Measurements from ENCODE around the gene MMP11. TPM values are rescaled to one million over a fixed set of nuclear protein-coding genes. Genes with fewer than 3 reads are reported as not detected.

Gene MMP11
- total RNA-seq, 1 donor from 2014 or later, result 5.3 TPM

- DNase-seq (ENCODE audit: low read depth in 2 of 2), result no peak
These were observed 57.3 kb downstream of the MMP11 start for GRCh38 chr22:23829845-23830372.

GRCh38 chr22:23831261-23831660 is 58.6 kb downstream of the MMP11 start:
- DNase-seq (ENCODE audit: low read depth in 2 of 2), result no peak

DNA sequence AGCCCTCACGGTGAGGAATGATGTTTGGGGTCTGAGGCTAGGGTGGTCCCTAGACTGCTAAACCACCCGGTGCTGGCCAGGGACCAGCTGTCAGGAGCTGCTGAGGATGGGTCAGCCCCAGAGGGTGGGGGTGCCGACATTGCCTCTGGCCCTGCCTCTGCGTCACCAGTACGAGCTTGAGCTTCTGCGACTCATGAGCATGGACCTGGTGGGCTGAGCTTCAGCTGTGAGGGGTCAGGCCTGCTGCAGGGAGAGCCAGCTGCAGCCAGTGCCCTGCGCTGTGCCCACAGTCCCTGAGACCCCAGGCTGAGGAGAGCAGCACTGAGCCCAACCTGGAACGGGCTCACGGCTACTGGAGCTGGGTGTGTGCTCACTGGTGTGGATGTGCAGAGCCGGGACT is 59.1 kb downstream of the MMP11 start:
- no peak for DNase-seq (ENCODE audit: low read depth in 2 of 2)

DNA sequence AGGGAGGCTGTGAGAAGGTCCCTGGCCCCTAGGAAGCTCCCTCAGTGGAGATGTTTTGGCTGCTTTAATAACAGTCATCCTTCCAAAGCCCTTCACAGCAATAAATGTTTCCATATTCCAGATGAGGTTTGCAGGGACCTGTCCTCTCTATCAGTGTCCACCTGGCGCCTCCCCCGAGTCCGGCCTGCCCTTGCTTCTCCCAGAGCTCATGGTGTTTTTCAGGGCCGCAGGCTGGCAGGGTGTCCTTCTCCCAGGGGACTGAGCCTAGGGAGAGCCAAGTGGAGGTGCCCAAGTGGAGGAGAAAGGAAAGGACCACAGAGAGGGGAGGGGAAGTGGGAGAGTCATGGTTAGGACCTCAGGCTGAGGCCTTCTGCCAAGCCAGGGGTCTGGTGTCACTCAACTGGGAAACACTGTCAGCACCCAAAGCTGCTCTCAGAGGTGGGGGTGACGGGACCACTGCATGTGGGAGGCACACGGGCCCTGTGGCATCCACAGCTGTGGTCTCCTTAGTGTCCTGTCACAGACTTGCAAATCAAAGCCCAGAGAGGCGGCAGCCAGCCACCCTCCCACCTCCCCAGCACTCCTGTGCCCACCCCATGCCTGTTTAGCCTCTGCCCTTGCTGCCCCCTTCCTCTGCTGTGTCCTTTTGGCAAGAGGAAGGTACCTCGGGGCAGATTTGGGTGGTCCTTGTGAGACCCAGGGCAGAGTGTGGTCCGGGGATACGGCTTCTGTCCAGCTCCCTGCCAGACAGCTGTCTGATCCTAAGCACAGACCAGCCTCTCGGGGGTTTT is 59.8 kb downstream of the MMP11 start:
- no peak for DNase-seq (ENCODE audit: low read depth in 2 of 2)

- DNase-seq (ENCODE audit: low read depth in 2 of 2), result no peak
These were observed 60.5 kb downstream of the MMP11 start for GRCh38 chr22:23833017-23833751.

Other genes with a start within 250 kb of the MMP11 start
- gene IGLL1, start 192.6 kb upstream of the MMP11 start, total RNA-seq, result not detected in 2 replicates
- 0.13 TPM in 1 of 2 replicates, not detected in the other for gene DRICH1, start 140.5 kb upstream of the MMP11 start, total RNA-seq
- gene RGL4, start 81.8 kb upstream of the MMP11 start, total RNA-seq, result not detected in 2 replicates
- 1.4 and 1.9 TPM in 2 replicates for gene ZNF70, start 21.7 kb upstream of the MMP11 start, total RNA-seq
- gene VPREB3, start 18.4 kb upstream of the MMP11 start, total RNA-seq, result 0.13 TPM in 1 of 2 replicates, not detected in the other
- 0.38 and 0.64 TPM in 2 replicates for gene C22orf15, start 9.9 kb upstream of the MMP11 start, total RNA-seq
- gene CHCHD10, start 4.9 kb upstream of the MMP11 start, total RNA-seq, result 7.4 and 15.2 TPM in 2 replicates
- gene SMARCB1, start 14.1 kb downstream of the MMP11 start, total RNA-seq, result 19.1 and 24.4 TPM in 2 replicates
- gene DERL3, start 66.2 kb downstream of the MMP11 start, total RNA-seq, result 0.76 and 1.2 TPM in 2 replicates
- gene SLC2A11, start 85.0 kb downstream of the MMP11 start, total RNA-seq, result 4.6 and 5.3 TPM in 2 replicates
- gene MIF, start 121.5 kb downstream of the MMP11 start, total RNA-seq, result 256 and 348 TPM in 2 replicates
- gene GSTT2B, start 188.3 kb downstream of the MMP11 start, total RNA-seq, result 5.4 and 7.0 TPM in 2 replicates
- 5.2 and 6.2 TPM in 2 replicates for gene DDTL, start 194.0 kb downstream of the MMP11 start, total RNA-seq
- gene DDT, start 201.6 kb downstream of the MMP11 start, total RNA-seq, result 108 and 138 TPM in 2 replicates
- 0.13 and 1.1 TPM in 2 replicates for gene GSTT2, start 207.3 kb downstream of the MMP11 start, total RNA-seq
- gene GSTT4, start 232.6 kb downstream of the MMP11 start, total RNA-seq, result not detected in 2 replicates
- gene CABIN1, start 238.5 kb downstream of the MMP11 start, total RNA-seq, result 18.4 and 23.9 TPM in 2 replicates

Measured in dermis microvascular lymphatic vessel endothelial cell (primary cell).